ENCODE data around the gene ERICH4.

DNA sequence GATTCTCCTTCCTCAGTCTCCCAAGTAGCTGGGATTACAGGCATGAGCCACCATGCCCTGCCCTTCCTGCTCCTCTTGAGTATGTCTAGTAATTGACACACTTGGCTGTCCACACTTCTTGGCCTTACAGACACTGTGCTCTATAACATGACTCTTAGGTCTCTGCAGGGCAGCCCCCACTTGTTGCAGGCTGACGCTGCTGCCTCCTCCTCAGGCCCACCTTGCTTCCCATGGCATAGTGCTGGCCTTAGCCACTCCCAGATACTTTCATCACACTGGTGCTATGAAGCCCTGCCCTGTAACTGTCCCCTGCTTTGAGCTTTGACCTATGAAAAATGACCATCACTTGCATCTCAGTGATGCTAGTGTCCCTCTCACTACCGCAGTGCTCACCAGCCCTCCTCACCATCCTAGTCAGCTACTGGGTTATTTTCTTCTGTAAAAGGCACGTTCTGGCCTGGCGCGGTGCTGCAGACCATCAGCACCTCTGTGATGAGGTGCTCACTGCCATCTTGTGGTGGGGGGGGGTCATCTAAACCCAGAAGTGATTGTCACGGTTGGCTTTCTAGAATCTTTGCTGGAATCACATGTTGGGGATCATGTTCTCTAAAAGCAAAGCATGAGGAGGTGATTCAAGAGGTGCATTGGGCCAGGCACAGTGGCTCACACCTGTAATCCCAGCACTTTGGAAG is 9.8 kb downstream of the ERICH4 start:
- TF ChIP-seq, protein P1, sequence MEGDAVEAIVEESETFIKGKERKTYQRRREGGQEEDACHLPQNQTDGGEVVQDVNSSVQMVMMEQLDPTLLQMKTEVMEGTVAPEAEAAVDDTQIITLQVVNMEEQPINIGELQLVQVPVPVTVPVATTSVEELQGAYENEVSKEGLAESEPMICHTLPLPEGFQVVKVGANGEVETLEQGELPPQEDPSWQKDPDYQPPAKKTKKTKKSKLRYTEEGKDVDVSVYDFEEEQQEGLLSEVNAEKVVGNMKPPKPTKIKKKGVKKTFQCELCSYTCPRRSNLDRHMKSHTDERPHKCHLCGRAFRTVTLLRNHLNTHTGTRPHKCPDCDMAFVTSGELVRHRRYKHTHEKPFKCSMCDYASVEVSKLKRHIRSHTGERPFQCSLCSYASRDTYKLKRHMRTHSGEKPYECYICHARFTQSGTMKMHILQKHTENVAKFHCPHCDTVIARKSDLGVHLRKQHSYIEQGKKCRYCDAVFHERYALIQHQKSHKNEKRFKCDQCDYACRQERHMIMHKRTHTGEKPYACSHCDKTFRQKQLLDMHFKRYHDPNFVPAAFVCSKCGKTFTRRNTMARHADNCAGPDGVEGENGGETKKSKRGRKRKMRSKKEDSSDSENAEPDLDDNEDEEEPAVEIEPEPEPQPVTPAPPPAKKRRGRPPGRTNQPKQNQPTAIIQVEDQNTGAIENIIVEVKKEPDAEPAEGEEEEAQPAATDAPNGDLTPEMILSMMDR (IDR thresholded peaks at IDR 0.05): no peak
- no peak for TF ChIP-seq POLR2A (IDR thresholded peaks at IDR 0.05)
